ENCODE measurements around the gene CAMK2A. TPM values are rescaled to one million over a fixed set of nuclear protein-coding genes. Genes with fewer than 3 reads are reported as not detected.

CAMK2A gene
- polyA plus RNA-seq, 1 of the 3 experiments (the other 2 are of a cell fraction) = 0.10 TPM

GRCh38 chr5:150181766-150182545 is 107.6 kb downstream of the CAMK2A start:
- no peak for TF ChIP-seq IRF3 (IDR thresholded peaks at IDR 0.05; ENCODE audit: low read depth, low read length)
- TF ChIP-seq RFX5 (IDR thresholded peaks at IDR 0.05; ENCODE audit: low read length) = no peak
- TF ChIP-seq MEF2A (IDR thresholded peaks at IDR 0.05; ENCODE audit: borderline replicate concordance, low read depth) = no peak
- no peaks in the 10 kb centered on the region for H3K9me3 ChIP-seq
- H3F3A ChIP-seq (replicated peaks; ENCODE audit: insufficient read depth) = no peaks in the 10 kb centered on the region
- no peak for DNase-seq
- no peak overlapping the region for H3K9ac ChIP-seq
- CTCF ChIA-PET = interaction anchor here (1.0 to 3.7 kb wide), 5 partner anchors 9 to 168 kb away, joined by 3 to 13 read pairs (median 5); no protein-coding TSS in a partner anchor
- no peaks in the 10 kb centered on the region for H4K20me1 ChIP-seq (ENCODE audit: insufficient read depth)
- H3K9me2 ChIP-seq = no peaks in the 10 kb centered on the region
- no peaks in the 10 kb centered on the region for H3K79me2 ChIP-seq (ENCODE audit: insufficient read depth)
- WGBS (ENCODE audit: low lambda C conversion rate) = 86% methylated on average over 6 of the region's 9 CpGs
- no peak overlapping the region for H2AFZ ChIP-seq (ENCODE audit: low read depth)
- POLR2A ChIA-PET = no interaction called here
- H3K27me3 ChIP-seq (ENCODE audit: insufficient read depth) = no peaks in the 10 kb centered on the region
- no peaks in the 10 kb centered on the region for H3K36me3 ChIP-seq (replicated peaks in 1 of 2; ENCODE audit: control insufficient read depth in 1 of 2, insufficient read depth in 2 of 2, low read length in 1 of 2)
- H3K4me3 ChIP-seq (ENCODE audit: low read depth in 2 of 2, low read length in 1 of 2) = no peak overlapping the region
- no peak overlapping the region for H3K27ac ChIP-seq (ENCODE audit: low read depth in 2 of 2, low read length in 1 of 2)
- H3K4me2 ChIP-seq = no peak overlapping the region
- peaks cover 0 to 2% of the 10 kb centered on the region in 2 experiments; a peak in 1 of 4 replicates for H3K4me1 ChIP-seq (ENCODE audit: control insufficient read depth in 1 of 2, insufficient read depth in 2 of 2, low read depth in 1 of 2, low read length in 1 of 2)

- TF ChIP-seq USF1 (IDR thresholded peaks at IDR 0.05; ENCODE audit: borderline replicate concordance, low read depth) (no peak), RAD21 (IDR thresholded peaks at IDR 0.05; ENCODE audit: low read length) (no peak), IRF3 (IDR thresholded peaks at IDR 0.05; ENCODE audit: low read depth, low read length) (no peak), RXRA (IDR thresholded peaks at IDR 0.05; ENCODE audit: borderline replicate concordance, low read depth) (no peak), MAX (IDR thresholded peaks at IDR 0.05; ENCODE audit: low read depth) (no peak), MXI1 (IDR thresholded peaks at IDR 0.05; ENCODE audit: low read depth, low read length) (no peak), RFX5 (IDR thresholded peaks at IDR 0.05; ENCODE audit: low read length) (no peak), CHD2 (IDR thresholded peaks at IDR 0.05; ENCODE audit: low read length, partially characterized antibody) (no peak), MEF2A (IDR thresholded peaks at IDR 0.05; ENCODE audit: borderline replicate concordance, low read depth) (no peak), ELF1 (IDR thresholded peaks at IDR 0.05) (no peak), EZH2phosphoT487 (IDR thresholded peaks at IDR 0.05; ENCODE audit: borderline replicate concordance, low read depth) (no peak), SIN3A (IDR thresholded peaks at IDR 0.05; ENCODE audit: borderline replicate concordance, low read depth, low read length) (no peak)
- Histone ChIP-seq H3F3A (replicated peaks; ENCODE audit: insufficient read depth) (no peaks in the 10 kb centered on the region), H3K9ac (no peak overlapping the region), H3K79me2 (ENCODE audit: insufficient read depth) (no peaks in the 10 kb centered on the region), H3K36me3 (replicated peaks in 1 of 2; ENCODE audit: control insufficient read depth in 1 of 2, insufficient read depth in 2 of 2, low read length in 1 of 2) (no peaks in the 10 kb centered on the region), H3K27ac (ENCODE audit: low read depth in 2 of 2, low read length in 1 of 2) (no peak overlapping the region), H3K27me3 (ENCODE audit: insufficient read depth) (no peaks in the 10 kb centered on the region), H3K9me3 (no peaks in the 10 kb centered on the region), H3K4me3 (ENCODE audit: low read depth in 2 of 2, low read length in 1 of 2) (no peak overlapping the region), H3K4me1 (ENCODE audit: control insufficient read depth in 1 of 2, insufficient read depth in 2 of 2, low read depth in 1 of 2, low read length in 1 of 2) (no peaks in the 10 kb centered on the region; a peak in 1 of 4 replicates), H3K9me2 (no peaks in the 10 kb centered on the region), H4K20me1 (ENCODE audit: insufficient read depth) (no peaks in the 10 kb centered on the region), H3K4me2 (no peak overlapping the region), H2AFZ (ENCODE audit: low read depth) (no peak overlapping the region)
- 80% methylated on average over 5 of the region's 5 CpGs for WGBS (ENCODE audit: low lambda C conversion rate)
- no peak for DNase-seq
- ChIA-PET POLR2A (no interaction called here), CTCF (interaction anchor here (1.1 to 10.7 kb wide), 5 partner anchors 9 to 52 kb away, joined by 3 to 90 read pairs (median 8); no protein-coding TSS in a partner anchor)
These were observed 108.5 kb downstream of the CAMK2A start for GRCh38 chr5:150181027-150181426.
